Measurements from ENCODE around the gene LRP10. TPM values are rescaled to one million over a fixed set of nuclear protein-coding genes. Genes with fewer than 3 reads are reported as not detected.

LRP10 gene
- total and polyA plus RNA-seq, 2 of the 4 experiments (the other 2 are of a cell fraction) = 25.1 to 118 TPM

DNA sequence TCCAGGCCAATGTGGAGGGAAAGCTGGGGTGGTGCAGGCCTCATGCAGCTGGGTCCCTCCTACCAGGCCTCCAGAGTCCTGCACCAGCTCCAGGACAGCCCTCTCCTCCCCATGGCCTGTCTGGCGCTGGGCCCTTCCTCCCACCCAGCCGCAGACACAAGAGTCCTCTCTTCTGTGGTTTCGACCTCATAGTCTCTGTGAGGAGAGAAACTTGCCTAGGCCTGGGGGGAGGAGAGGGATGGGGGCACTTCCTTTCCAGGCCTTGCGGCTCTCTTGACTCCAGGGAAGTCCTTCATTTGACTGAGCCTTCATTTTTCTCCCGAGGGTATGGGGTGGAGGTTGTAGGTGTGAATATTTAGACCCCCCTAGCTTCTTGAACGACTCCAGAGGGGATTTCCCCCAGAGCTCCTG is 32.9 kb upstream of the LRP10 start:
- Histone ChIP-seq H3K9me3 (ENCODE audit: control insufficient read depth, insufficient read depth, low read length) (no peaks in the 10 kb centered on the region), H2BK20ac (ENCODE audit: low read depth, low read length) (no peak overlapping the region), H3K4ac (ENCODE audit: low read depth, low read length) (peak overlapping the region; percentile 93), H3K4me1 (ENCODE audit: control insufficient read depth, insufficient read depth, low read length) (peaks cover 15% of the 10 kb centered on the region), H2BK15ac (ENCODE audit: low read depth, low read length) (peak overlapping the region; percentile 68; the same call in 2 of the 3 replicates), H4K91ac (ENCODE audit: insufficient read depth, low read depth, low read length) (peak overlapping the region; percentile 93), H2BK120ac (ENCODE audit: low read depth, low read length) (peak overlapping the region; percentile 86), H2AK5ac (ENCODE audit: low read depth, low read length) (peak overlapping the region; percentile 97), H3K27me3 (ENCODE audit: control insufficient read depth, insufficient read depth, low read length) (no peaks in the 10 kb centered on the region), H3K18ac (ENCODE audit: low read depth, low read length) (peak overlapping the region; percentile 77), H3K4me2 (ENCODE audit: low read depth, low read length) (peak overlapping the region; percentile 81), H2AFZ (replicated peaks; ENCODE audit: low read length, poor library complexity) (no peak overlapping the region), H3K36me3 (ENCODE audit: control insufficient read depth, insufficient read depth, low read length) (peaks cover 50% of the 10 kb centered on the region), H2AK9ac (replicated peaks; ENCODE audit: low read depth, low read length, poor library complexity) (peak overlapping the region; percentile 96), H3K23ac (ENCODE audit: low read depth, low read length) (peak overlapping the region; percentile 90), H3K79me1 (ENCODE audit: low read depth in 1 of 2, low read length in 2 of 2) (peaks cover 6 to 59% of the 10 kb centered on the region in 2 experiments; a peak in 3 of 4 replicates), H4K20me1 (ENCODE audit: insufficient read depth, low read length) (peaks cover 43% of the 10 kb centered on the region), H4K8ac (ENCODE audit: low read depth in 2 of 2, low read length in 2 of 2) (peak overlapping the region; percentile 89 to 95), H3K4me3 (ENCODE audit: insufficient read depth, low read depth, low read length) (peak overlapping the region; percentile 64), H4K5ac (ENCODE audit: low read depth, low read length) (peak overlapping the region; percentile 67), H2BK5ac (ENCODE audit: low read depth, low read length, poor library complexity, severe bottlenecking) (peak overlapping the region; percentile 77), H3K14ac (replicated peaks; ENCODE audit: low read depth, low read length) (peak overlapping the region; percentile 68), H3K9me1 (ENCODE audit: insufficient read depth, low read length) (peaks cover 24% of the 10 kb centered on the region), H3K27ac (ENCODE audit: insufficient read depth, low read length) (peak overlapping the region; percentile 96), H3K9ac (ENCODE audit: low read depth, low read length) (peak overlapping the region; percentile 94), H3K56ac (ENCODE audit: extremely low read depth, insufficient read depth, low read length) (peak overlapping the region; percentile 94; the same call in 1 of the 2 replicates)
- POLR2A ChIA-PET (ENCODE audit: unreplicated experiment) = interaction anchor here (0.6 to 3.6 kb wide), 4 partner anchors 10 to 16 kb away, joined by 3 to 25 read pairs (median 12); no protein-coding TSS in a partner anchor
- peak; percentile 28 for ATAC-seq (ENCODE audit: low read depth)
- BruUV-seq (replicated peaks) = no TSS peak
- dilution Hi-C loops (cut with HindIII; ENCODE audit: low sequenced_read_pairs, unreplicated experiment) = no loop called here
- WGBS, 2 experiments (ENCODE audit: extremely low coverage in 2 of 2, insufficient read length in 1 of 2) = no CpG with 5 or more reads among the region's 6 CpGs
- intact Hi-C loops (cut with micrococcal nuclease) = loop anchor here (1.0 to 5.0 kb wide), 7 partner anchors 10 to 281 kb away; partner anchors contain the start of genes AJUBA and RBM23
- in situ Hi-C loops (cut with MboI; ENCODE audit: low sequenced_read_pairs) = no loop called here
- CTCF ChIA-PET = interaction anchor here (0.8 to 2.1 kb wide), 3 partner anchors 16 to 62 kb away, joined by 3 to 9 read pairs (median 7); partner anchors contain the start of gene LRP10
- DNase-seq = peak; percentile 66
- 0 out of 2 replicates have a peak, but pooled peaks have one; percentile 4 for TF ChIP-seq RAD21 (IDR thresholded peaks at IDR 0.05; ENCODE audit: low read length)
- peak; percentile 5; the same call in 1 of the 2 replicates for TF ChIP-seq POLR2A (IDR thresholded peaks at IDR 0.05; ENCODE audit: low read depth, low read length)
- no peak for TF ChIP-seq RFX5 (IDR thresholded peaks at IDR 0.05; ENCODE audit: low read depth, low read length)
- no peak for TF ChIP-seq MAFK (IDR thresholded peaks at IDR 0.05; ENCODE audit: low read depth, low read length)
- 0 out of 2 replicates have a peak, but pooled peaks have one; percentile 27 for TF ChIP-seq MXI1 (IDR thresholded peaks at IDR 0.05; ENCODE audit: borderline replicate concordance, low read depth, low read length)
- TF ChIP-seq CHD1 (IDR thresholded peaks at IDR 0.05; ENCODE audit: low read depth, low read length) = no peak
- peak; percentile 56 for TF ChIP-seq MAZ (IDR thresholded peaks at IDR 0.05; ENCODE audit: borderline replicate concordance, low read depth, low read length)
- no peak for TF ChIP-seq USF2 (IDR thresholded peaks at IDR 0.05; ENCODE audit: low read depth, low read length)
- TF ChIP-seq CEBPB (IDR thresholded peaks at IDR 0.05; ENCODE audit: low read depth, low read length) = no peak
- TF ChIP-seq FOS (IDR thresholded peaks at IDR 0.05; ENCODE audit: low read depth, low read length) = no peak
- no peak for TF ChIP-seq NFE2L2 (IDR thresholded peaks at IDR 0.05; ENCODE audit: low read depth, low read length)
- TF ChIP-seq BHLHE40 (IDR thresholded peaks at IDR 0.05; ENCODE audit: low read depth, low read length) = no peak
- no peak for TF ChIP-seq RCOR1 (IDR thresholded peaks at IDR 0.05; ENCODE audit: insufficient replicate concordance, low read length)
- TF ChIP-seq, protein P1, sequence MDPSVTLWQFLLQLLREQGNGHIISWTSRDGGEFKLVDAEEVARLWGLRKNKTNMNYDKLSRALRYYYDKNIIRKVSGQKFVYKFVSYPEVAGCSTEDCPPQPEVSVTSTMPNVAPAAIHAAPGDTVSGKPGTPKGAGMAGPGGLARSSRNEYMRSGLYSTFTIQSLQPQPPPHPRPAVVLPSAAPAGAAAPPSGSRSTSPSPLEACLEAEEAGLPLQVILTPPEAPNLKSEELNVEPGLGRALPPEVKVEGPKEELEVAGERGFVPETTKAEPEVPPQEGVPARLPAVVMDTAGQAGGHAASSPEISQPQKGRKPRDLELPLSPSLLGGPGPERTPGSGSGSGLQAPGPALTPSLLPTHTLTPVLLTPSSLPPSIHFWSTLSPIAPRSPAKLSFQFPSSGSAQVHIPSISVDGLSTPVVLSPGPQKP (IDR thresholded peaks at IDR 0.05; ENCODE audit: borderline replicate concordance, low read depth, low read length) = no peak
- TF ChIP-seq CTCF (conservative IDR thresholded peaks at IDR 0.05; ENCODE audit: low read depth, low read length) = no peak
